GM19372 (cell line): ENCODE data around the gene AHCTF1.

ENCODE experiments used
- ATAC-seq: cut with Tn5 transposase; IDR thresholded peaks from one replicate; pipeline ENCODE4 v1.9.1; 2021; ENCODE audit warnings: mild to moderate bottlenecking, low read depth, moderate library complexity; ENCODE audit not compliant: unreplicated experiment

AHCTF1 gene

GRCh38 chr1:246931549-246932365 lies at the start of gene AHCTF1:
TSS of gene AHCTF1 (minus strand) at chr1:246931948. CDS start at chr1:246918370, 13,578 bp downstream.
- peak; percentile 83 for ATAC-seq

GRCh38 chr1:246978785-246979184 lies 47.0 kb upstream of the AHCTF1 start:
- no peak for ATAC-seq

- no peak for ATAC-seq
Observed at GRCh38 chr1:246978281-246978680, 46.5 kb upstream of the AHCTF1 start.

GRCh38 chr1:246971969-246972368 lies 40.2 kb upstream of the AHCTF1 start:
- ATAC-seq: no peak

- ATAC-seq: no peak
Observed at GRCh38 chr1:246971090-246971721, 39.5 kb upstream of the AHCTF1 start.

- no peak for ATAC-seq
Observed at GRCh38 chr1:246969621-246970020, 37.9 kb upstream of the AHCTF1 start.

- ATAC-seq: no peak
Observed at GRCh38 chr1:246966502-246966901, 34.8 kb upstream of the AHCTF1 start.

- peak; percentile 53 for ATAC-seq
Observed at GRCh38 chr1:246959944-246960693, 28.4 kb upstream of the AHCTF1 start.

GRCh38 chr1:246954126-246954525 lies 22.4 kb upstream of the AHCTF1 start:
- no peak for ATAC-seq

- ATAC-seq: no peak
Observed at GRCh38 chr1:246951413-246951812, 19.7 kb upstream of the AHCTF1 start.

- ATAC-seq: no peak
Observed at GRCh38 chr1:246949956-246950355, 18.2 kb upstream of the AHCTF1 start.

GRCh38 chr1:246947255-246947654 lies 15.5 kb upstream of the AHCTF1 start:
- no peak for ATAC-seq

GRCh38 chr1:246946366-246946765 lies 14.6 kb upstream of the AHCTF1 start:
- no peak for ATAC-seq

GRCh38 chr1:246934765-246935164 lies 3.0 kb upstream of the AHCTF1 start:
- ATAC-seq: no peak

GRCh38 chr1:246933893-246934292 lies 2.1 kb upstream of the AHCTF1 start:
- ATAC-seq: no peak

GRCh38 chr1:246932366-246932700 lies 585 bp upstream of the AHCTF1 start:
- ATAC-seq: no peak

- peak; percentile 17 for ATAC-seq
Observed at GRCh38 chr1:246930830-246931548, 759 bp downstream of the AHCTF1 start.

- ATAC-seq: no peak
Observed at GRCh38 chr1:246925997-246926626, 5.6 kb downstream of the AHCTF1 start.

GRCh38 chr1:246923900-246924299 lies 7.8 kb downstream of the AHCTF1 start:
- ATAC-seq: no peak

- no peak for ATAC-seq
Observed at GRCh38 chr1:246923482-246923881, 8.3 kb downstream of the AHCTF1 start.
